Posterior cingulate gyrus (tissue), 11 donors: ENCODE measurements around the gene PARD3.
"Not testable (repeated sequence)": the region's sequence is repeated elsewhere in the genome, so short reads cannot be mapped to it uniquely, and the experiment has no call there.

ENCODE experiments used
- DNase-seq, 10 donors: peaks; one replicate each; pipeline versions ENCODE4 v3.0.0 to v3.0.0-alpha.2; 2020 to 2021; ENCODE audit warnings: mixed read lengths in 3 of 10
- intact Hi-C: fragments of 100-400 bp; cut with DNase I; formaldehyde crosslinking; loops from one replicate; pipeline ENCODE4 v1.15.1; 2023

PARD3 gene

DNA sequence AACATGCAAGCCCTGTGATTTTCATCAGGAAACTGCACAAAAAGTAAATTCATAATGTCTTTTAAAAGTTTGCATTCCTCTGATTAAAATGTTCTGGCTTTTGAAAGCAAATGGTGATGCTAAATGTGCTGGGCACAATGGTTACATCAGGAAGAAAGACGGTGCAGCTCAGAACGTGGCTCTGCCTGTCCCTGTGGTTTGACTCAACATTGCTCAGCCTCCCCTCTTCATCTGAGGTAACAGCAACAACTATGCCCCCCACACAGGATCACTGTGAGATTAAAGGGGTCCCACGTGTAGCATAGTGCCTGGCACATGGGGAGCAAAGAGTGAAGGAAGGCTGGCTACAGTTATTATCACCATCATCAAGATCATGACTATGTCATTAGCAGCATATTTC lies 44.0 kb downstream of the PARD3 start:
- no peak for DNase-seq
- intact Hi-C loops, result no loop called here

DNA sequence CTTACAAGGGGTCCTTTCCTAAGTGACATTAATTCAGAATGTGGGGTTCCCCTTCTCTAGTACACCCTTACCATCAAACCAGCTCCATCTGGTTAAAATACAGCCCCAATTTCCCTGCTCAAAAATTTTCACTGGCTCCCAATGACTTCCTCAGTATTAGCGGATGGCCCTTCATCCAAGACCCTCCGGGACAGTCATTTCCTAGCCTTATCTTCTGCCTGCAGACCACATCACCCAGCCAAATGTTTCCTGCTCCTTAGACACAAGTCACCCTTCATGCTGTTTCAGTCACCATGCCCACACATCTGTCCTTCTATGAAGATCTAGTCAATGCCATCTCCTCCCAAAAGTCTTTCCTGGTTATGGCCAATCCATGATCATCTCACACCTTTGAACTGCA lies 45.2 kb downstream of the PARD3 start:
- intact Hi-C loops, result no loop called here
- DNase-seq, result no peak

DNA sequence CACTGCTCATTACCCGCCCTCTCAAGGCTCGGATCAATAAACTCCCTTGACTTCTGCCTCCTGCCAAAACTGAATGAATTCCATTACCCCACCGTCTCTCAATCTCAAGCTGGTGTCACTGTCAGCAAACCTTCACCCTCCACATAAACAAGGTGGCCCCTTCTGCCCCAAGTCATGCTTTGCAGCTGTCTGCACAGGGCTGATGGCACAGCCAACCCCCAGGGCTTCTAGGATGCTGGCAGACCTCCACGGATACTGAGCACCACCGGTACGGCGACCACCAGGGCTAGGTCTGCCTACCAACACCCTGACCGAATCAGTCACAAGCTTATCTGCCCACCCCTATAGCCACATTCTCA lies 46.1 kb downstream of the PARD3 start:
- intact Hi-C loops, result no loop called here
- no peak for DNase-seq

GRCh38 chr10:34768261-34768971 lies 46.7 kb downstream of the PARD3 start:
- DNase-seq, result peak in 7 of 10 donors; percentile 11 to 86 (median 37)
- intact Hi-C loops, result no loop called here

GRCh38 chr10:34766811-34767494 lies 48.1 kb downstream of the PARD3 start:
- intact Hi-C loops, result no loop called here
- no peak for DNase-seq

- intact Hi-C loops, result no loop called here
- no peak for DNase-seq
Observed at GRCh38 chr10:34766266-34766600, 48.9 kb downstream of the PARD3 start.

DNA sequence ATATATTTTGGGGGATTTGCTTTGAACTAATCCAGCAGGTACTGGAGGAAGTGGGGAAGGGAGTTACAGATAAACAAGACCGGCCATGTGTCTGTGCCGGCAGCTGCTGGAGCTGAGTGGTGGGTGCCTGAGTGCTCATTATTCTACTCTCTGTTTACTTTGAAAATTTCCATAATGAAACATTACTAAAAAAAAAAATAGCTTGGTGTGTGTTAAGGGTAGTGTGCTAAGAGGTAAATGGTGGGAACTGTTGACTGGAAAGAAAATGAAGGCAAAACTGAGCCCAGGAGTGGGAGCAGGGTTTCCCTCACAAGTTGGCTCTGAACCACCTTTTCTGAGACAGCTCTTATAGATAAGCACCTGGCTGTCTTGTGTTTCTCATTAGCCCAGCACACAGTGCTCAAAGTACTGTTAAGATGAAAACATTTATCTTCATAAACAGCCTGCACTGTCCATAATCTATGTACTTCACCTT lies 50.6 kb downstream of the PARD3 start:
- no peak for DNase-seq
- intact Hi-C loops, result no loop called here

GRCh38 chr10:34762603-34763299 lies 52.3 kb downstream of the PARD3 start:
- intact Hi-C loops, result no loop called here
- DNase-seq, result no peak

DNA sequence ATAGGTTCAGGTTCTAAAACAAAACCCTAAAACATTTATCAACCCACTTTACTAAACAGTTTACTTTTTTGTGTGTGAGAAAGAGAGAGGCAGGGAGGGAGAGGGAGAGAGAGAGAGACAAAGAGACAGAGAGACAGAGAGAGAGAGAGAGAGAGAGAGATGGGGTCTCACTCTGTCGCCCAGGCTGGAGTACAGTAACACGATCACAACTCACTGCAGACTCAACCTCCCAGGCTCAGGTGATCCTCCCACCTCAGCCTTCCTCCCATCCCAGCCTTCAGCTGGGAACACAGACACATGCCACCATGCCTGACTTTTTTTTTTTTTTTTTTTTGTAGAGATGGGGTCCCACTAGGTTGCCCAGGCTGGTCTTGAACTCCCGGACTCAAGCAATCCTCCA lies 52.9 kb downstream of the PARD3 start:
- intact Hi-C loops, result no loop called here

GRCh38 chr10:34761453-34761852 lies 53.6 kb downstream of the PARD3 start:
- intact Hi-C loops, result no loop called here
- DNase-seq, result no peak

More for the DNA sequence above, 52.9 kb downstream of the PARD3 start:
- DNase-seq, result no peak

DNA sequence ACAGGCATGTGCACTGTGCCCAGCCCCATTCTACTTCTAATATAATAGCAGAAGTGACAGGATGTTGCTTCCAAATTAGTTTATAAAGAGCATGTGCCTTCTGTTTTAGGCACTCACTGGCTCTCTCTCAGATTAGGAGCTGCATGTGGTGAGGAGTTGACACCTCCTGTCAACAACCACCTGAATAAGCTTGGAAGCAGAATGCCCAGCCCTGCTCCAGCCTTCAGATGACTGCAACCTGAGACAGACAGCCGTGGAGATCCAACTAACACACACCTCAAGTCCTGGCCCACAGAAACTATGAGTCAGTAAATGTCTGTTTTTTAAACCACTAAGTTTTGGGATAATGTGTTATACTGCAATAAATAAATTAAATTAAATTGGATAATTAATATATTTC lies 54.5 kb downstream of the PARD3 start:
- DNase-seq, result no peak
- intact Hi-C loops, result no loop called here

DNA sequence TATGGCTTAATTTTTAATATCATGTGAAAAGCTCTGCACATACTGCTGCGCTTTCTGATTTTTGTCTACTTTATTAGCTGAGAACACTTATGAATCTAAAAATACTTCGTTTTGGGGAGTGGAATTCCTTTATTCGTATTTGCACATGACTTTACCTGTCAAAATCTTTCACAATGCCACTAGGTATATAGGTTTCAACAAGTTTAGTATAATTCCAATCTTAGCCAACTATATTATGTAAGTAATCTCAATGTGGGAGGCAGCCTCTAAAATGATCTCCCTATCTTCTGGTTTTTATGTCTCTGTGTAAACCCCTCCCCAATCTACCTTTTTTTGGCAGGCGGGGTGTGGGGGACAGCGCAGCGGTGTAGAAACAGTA lies 55.3 kb downstream of the PARD3 start:
- intact Hi-C loops, result no loop called here
- DNase-seq, result no peak

DNA sequence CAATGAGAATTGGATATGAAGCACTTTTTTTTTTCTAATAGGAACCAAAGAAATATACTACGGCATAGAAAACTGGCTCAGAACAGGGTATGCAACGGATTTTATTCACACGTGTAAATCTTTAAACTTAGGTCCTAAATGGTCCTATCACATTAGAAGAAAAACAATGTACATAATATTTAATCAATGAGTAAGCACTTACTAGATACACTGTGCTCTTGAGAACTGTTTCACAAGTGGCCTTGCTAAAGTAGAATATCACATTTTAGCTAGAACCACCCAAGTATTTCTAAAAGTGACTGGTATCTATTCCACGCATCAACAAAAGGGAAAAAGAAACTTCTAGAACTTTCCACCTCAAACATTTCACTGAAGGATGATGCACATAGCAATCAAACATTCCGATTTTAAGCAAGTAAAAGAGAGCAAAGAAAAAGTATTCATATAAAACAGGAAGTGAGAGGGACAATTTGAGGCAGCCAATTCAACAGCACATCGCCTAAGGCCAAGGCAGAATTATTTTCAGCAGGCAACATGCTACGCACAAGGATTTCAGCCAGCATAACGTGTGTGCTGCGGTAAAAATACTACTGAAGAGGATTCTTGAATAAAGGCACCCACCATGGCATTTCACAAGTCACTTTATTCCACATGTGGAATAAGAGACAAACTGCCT lies 55.8 kb downstream of the PARD3 start:
- DNase-seq, result no peak
- intact Hi-C loops, result no loop called here

DNA sequence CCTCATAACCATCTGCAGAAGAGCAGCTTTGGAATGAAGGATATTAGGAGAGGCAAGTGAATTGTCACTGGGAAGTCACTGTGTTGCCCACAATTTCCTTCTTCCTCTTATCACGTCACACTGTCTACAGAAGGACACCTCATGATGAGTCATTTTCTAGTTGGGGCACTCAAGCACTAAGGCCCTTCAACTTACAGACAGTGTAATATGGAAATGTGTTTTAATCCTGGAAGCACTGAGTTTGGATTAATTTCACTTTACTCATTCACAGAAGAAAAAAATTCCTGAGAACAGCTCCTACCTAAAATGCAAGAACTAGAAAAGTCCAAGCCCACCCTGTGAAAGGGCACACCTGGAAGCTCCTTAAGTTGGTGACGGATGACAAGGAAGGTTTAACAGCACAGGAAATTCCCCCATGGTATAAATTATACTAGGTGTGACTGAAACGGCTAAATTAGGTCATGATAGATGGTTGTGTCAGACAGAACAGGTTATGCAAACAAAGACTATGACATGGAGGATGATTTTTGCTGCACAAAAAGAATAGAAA lies 56.6 kb downstream of the PARD3 start:
- no peak for DNase-seq
- intact Hi-C loops, result no loop called here

DNA sequence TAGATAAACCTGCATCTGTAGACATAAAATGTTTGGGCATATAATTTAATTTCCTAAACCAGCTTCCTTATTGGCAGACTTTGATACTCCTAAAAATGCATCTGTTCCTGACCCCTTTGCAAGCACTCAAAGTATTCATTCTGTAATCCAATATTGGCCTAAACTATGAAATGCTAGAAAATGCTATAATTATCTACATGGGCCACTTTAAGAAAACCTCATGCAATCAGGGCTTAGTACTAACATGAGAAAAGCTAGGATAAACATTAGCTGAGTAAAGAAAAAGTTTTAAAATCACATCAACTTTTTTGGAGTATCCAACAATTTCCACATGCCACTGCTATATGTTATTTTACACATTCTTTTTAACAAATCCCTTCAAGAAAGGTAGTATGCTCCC lies 57.2 kb downstream of the PARD3 start:
- intact Hi-C loops, result no loop called here
- no peak for DNase-seq

DNA sequence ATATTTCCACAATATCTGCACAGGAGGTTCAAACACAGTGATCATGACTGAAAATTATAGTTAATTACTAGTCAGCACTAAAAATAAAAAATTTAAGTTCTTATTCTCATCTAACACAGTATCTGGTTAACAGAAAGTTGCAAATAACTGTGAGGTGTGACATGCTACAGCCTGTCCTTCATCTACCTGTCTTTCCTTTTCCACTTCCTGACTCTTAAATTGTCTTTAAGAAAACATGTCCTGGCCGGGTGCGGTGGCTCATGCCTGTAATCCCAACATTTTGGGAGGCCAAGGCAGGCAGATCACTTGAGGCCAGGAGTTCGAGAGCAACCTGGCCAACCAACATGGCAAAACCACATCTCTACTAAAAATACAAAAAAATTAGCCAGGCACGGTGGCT lies 57.9 kb downstream of the PARD3 start:
- intact Hi-C loops, DNase-seq: not testable (repeated sequence)

GRCh38 chr10:34756584-34756983 lies 58.5 kb downstream of the PARD3 start:
- DNase-seq, result no peak
- intact Hi-C loops, result no loop called here

DNA sequence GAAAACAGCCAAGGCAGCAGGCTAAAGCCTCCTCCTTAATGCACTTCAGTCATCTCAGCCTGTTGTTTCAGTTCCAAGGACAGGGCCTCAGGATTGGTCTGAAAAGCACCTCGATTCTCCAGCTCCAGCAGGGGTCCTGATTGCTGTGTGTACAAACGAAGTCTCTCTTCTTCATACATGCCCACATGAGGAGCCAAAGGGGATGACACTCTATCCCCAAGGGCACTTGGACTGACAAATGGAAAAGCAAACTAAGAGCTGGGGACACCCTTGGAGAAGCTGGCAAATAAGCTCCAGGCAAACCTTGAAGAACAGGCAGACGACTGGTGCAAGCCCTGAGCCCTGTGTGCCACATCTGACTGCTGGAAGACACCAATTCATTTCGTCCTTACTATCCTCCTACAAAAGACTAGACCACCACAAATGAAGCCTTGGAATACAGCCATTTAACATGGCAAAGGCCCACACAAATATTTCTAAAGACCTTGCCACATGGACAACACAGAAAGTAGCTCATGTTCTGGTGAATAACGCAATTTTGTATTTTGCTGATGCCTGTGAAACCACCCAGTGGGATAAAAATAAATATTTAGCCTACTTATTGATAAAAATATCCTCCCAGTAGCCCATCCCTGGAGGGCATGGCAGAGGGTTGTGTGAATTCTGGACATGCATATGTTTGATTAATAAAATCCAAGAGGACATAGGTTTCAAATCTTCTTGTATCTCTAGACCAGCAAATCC lies 61.9 kb downstream of the PARD3 start:
- intact Hi-C loops, result no loop called here
- no peak for DNase-seq

DNA sequence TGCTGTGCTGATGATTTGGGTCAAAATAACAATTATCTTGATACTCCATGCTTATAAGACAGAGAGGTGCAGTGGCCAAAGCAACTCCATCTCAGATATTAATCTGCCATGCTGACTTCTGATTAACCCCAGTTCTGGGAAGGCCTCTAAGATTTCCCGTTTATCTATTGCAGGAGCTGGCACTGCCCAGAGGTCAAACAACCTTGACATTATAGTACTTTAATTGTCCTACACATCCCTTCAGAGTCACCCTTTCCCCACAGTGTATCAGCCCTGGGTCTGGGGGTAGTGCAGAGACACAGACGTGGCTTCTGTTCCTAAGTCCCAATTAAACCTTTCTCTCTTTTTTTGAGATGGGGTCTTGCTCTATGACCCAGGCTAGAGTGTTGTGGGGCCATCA lies 63.8 kb downstream of the PARD3 start:
- intact Hi-C loops, result no loop called here
- no peak for DNase-seq

DNA sequence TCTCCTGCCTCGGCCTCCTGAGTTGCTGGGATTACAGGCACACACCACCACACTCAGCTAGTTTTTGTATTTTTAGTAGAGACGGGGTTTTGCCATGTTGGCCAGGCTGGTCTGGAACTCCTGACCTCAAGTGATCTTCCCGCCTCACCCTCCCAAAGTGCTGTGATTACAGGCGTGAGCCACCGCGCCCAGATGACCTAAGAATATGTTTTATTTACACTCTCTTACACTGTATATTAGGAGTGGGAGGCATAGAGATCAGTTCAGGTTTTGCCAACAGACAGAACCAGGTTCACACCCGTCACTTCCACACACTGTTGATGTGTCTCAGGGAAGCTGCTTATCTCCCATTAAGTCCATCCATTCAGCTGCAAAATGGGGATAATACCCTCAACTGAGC lies 64.3 kb downstream of the PARD3 start:
- intact Hi-C loops, DNase-seq: not testable (repeated sequence)
